ENCODE data around the gene TBCEL. TPM values are rescaled to one million over a fixed set of nuclear protein-coding genes. Genes with fewer than 3 reads are reported as not detected.

The TBCEL gene
- total RNA-seq, 2 donors from 2014 or later, result 23.0 to 31.0 TPM

DNA sequence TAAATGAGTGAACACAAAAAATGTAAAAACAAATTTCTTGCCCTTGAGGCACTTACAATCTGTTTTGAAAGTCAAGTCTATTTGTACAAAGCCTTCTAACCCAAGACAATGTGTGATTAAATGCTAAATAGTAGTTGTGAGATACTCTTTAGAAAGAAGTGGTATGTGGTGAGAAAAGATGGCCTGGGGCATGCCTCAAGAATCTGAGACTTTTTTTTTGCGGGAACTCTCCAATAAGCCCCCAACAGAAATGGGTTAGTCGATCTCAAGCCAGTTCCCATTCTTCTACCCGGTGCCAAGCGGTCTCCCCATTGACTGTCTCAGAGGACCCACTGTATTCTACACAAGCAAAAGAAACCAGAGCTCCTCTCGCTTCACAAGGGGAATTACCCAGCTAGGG, 26.9 kb upstream of the TBCEL start:
- Histone ChIP-seq H3K4me3 (no peak overlapping the region), H3K27me3 (no peaks in the 10 kb centered on the region), H3K9me3 (no peaks in the 10 kb centered on the region), H3K4me1 (no peaks in the 10 kb centered on the region), H3K27ac (no peak overlapping the region), H3K36me3 (no peaks in the 10 kb centered on the region)
- TF ChIP-seq, protein P1, sequence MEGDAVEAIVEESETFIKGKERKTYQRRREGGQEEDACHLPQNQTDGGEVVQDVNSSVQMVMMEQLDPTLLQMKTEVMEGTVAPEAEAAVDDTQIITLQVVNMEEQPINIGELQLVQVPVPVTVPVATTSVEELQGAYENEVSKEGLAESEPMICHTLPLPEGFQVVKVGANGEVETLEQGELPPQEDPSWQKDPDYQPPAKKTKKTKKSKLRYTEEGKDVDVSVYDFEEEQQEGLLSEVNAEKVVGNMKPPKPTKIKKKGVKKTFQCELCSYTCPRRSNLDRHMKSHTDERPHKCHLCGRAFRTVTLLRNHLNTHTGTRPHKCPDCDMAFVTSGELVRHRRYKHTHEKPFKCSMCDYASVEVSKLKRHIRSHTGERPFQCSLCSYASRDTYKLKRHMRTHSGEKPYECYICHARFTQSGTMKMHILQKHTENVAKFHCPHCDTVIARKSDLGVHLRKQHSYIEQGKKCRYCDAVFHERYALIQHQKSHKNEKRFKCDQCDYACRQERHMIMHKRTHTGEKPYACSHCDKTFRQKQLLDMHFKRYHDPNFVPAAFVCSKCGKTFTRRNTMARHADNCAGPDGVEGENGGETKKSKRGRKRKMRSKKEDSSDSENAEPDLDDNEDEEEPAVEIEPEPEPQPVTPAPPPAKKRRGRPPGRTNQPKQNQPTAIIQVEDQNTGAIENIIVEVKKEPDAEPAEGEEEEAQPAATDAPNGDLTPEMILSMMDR (IDR thresholded peaks at IDR 0.05), result no peak
- no peak for DNase-seq (ENCODE audit: low spot score)

DNA sequence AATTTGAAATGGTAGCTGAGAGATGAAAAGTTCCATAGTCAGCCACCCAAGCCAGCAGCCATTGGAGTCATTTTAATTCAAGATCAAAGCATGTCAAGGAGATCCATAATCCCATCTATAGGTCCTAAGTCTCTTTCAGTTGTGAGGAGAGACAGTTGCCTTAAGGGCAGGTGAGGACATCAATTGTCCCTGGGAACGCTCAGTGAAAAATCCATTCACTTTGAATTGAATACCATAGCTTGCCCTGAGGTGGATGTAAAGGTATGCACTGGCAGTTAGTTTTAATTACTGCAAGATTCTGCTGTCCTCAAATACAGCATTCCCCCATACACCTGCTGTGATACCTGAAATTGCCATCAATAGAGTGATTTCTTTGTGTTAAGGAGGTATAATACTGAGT, 25.3 kb upstream of the TBCEL start:
- no peaks in the 10 kb centered on the region for H3K27me3 ChIP-seq
- no peaks in the 10 kb centered on the region for H3K4me1 ChIP-seq
- H3K4me3 ChIP-seq, result no peak overlapping the region
- DNase-seq (ENCODE audit: low spot score), result no peak
- H3K9me3 ChIP-seq, result no peaks in the 10 kb centered on the region
- no peaks in the 10 kb centered on the region for H3K36me3 ChIP-seq
- H3K27ac ChIP-seq, result no peak overlapping the region
- TF ChIP-seq, protein P1 (IDR thresholded peaks at IDR 0.05), result no peak

DNA sequence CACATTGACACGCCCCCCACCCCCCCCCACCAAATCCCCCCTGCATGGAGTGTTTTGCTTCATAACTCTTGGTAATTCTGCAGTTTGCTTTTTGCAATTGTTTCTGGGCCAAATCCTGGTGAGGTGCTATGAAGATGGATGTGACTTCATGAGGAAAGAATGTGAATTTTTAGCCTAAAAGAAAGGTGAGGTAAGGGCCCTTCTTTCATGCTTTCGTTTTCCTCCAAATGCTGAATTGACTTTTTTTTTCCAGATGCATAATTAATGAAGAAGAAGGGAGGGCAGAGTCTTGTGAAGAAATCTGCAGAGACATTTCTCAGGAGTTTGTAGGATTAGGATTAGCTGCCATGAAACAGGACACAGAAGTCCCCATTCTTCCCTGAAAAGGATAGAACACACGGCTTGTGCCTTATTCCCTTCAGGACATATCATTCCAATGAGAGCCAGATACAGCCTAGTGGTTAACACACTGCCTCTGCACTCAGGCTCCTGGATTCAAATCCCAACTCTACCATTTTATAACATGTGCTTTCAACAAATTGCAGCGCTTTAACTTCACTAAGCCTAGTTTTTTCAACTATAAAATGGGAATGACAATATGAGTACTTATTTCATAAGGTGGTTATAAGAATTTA, 19.6 kb upstream of the TBCEL start:
- TF ChIP-seq, protein P1 (IDR thresholded peaks at IDR 0.05), result no peak
- no peaks in the 10 kb centered on the region for H3K9me3 ChIP-seq
- no peaks in the 10 kb centered on the region for H3K4me1 ChIP-seq
- H3K4me3 ChIP-seq, result no peak overlapping the region
- H3K27me3 ChIP-seq, result no peaks in the 10 kb centered on the region
- no peaks in the 10 kb centered on the region for H3K36me3 ChIP-seq
- no peak overlapping the region for H3K27ac ChIP-seq
- no peak for DNase-seq (ENCODE audit: low spot score)

DNA sequence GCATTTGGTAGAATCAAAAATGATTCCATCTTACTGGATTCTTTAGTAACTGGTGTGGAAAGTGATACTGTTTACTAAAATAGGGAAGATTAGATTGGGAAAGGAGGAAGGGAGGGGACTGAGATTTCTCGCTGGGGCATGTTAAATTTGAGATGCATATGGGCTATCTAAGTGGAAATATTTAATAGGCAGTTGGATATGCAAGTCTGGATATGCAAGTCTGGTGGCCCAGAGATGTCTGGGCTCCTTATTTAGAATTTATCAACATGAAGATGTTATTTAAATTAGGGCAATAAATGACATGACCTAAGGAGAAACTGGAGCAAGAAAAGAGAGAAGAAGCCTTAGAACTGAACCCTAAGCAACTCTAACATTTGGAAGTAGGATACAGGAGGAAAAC, 17.0 kb upstream of the TBCEL start:
- Histone ChIP-seq H3K27me3 (no peaks in the 10 kb centered on the region), H3K36me3 (no peaks in the 10 kb centered on the region), H3K4me3 (no peak overlapping the region), H3K4me1 (no peaks in the 10 kb centered on the region), H3K9me3 (no peaks in the 10 kb centered on the region), H3K27ac (no peak overlapping the region)
- DNase-seq (ENCODE audit: low spot score), result no peak
- TF ChIP-seq, protein P1 (IDR thresholded peaks at IDR 0.05), result no peak

DNA sequence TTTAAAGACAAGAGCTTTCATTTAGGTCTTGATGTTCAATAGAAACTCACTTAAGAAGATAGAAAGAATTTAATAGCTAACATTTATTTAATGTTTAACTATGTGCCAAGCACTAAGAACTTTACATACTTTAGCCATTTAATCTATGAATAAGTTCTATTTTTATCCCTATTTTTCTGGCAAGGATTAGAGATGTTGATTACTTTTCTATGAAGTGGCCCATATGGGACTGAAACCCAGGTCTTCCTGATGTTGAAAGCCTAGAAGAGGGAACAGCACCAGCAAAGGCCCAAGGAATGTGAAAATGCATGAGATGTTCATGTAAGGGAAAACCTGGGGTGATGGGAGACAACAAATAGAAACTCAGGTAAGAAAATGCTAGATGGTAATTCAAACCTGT, 15.4 kb upstream of the TBCEL start:
- Histone ChIP-seq H3K9me3 (no peaks in the 10 kb centered on the region), H3K27me3 (no peaks in the 10 kb centered on the region), H3K4me1 (no peaks in the 10 kb centered on the region), H3K27ac (no peak overlapping the region), H3K36me3 (no peaks in the 10 kb centered on the region), H3K4me3 (no peak overlapping the region)
- TF ChIP-seq, protein P1 (IDR thresholded peaks at IDR 0.05), result no peak
- no peak for DNase-seq (ENCODE audit: low spot score)

DNA sequence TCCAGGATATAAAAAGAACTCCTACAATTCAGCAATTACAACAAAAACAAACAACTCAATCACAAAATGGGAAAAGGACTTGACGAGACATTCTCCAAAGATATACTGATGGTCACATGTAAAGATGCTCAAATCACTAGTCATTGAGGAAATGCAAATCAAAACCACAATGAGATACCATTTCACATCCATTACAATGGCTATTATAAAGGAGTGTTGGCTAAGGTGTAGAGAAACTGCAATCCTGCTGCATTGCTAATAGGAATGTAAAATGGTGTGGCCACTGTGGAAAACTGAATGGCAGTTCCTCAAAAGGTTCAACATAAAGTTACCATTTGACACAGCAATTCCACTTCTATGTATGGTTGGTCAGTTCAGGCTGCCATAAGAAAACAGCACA, 11.8 kb upstream of the TBCEL start:
- no peaks in the 10 kb centered on the region for H3K27me3 ChIP-seq
- TF ChIP-seq, protein P1 (IDR thresholded peaks at IDR 0.05), result no peak
- H3K4me1 ChIP-seq, result no peaks in the 10 kb centered on the region
- no peak for DNase-seq (ENCODE audit: low spot score)
- no peak overlapping the region for H3K27ac ChIP-seq
- no peak overlapping the region for H3K4me3 ChIP-seq
- H3K36me3 ChIP-seq, result no peaks in the 10 kb centered on the region
- H3K9me3 ChIP-seq, result no peaks in the 10 kb centered on the region
